ENCODE measurements around the gene MAMDC2.

The MAMDC2 gene

GRCh38 chr9:70064496-70064895 is 20.8 kb downstream of the MAMDC2 start:
- DNase-seq (ENCODE audit: low read depth): no peak

DNA sequence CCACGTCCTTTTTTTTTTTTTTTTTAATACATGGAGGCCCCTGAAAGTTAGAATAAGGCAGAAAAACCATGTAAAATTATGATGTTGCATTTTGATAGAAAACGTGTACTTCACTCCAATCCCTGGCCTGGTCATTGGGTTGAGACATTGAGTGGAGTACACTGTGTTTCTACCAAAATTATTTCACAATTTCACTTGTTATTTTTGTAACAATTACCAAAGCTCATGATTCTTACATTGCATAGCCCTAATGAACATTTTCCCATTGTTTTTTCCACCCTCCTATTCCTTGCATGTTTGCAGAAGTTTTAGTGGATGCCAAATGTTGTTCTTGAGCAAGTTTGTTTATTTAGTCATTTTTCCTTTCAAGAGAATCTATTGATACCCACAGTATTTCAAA is 21.9 kb downstream of the MAMDC2 start:
- DNase-seq (ENCODE audit: low read depth): no peak

DNA sequence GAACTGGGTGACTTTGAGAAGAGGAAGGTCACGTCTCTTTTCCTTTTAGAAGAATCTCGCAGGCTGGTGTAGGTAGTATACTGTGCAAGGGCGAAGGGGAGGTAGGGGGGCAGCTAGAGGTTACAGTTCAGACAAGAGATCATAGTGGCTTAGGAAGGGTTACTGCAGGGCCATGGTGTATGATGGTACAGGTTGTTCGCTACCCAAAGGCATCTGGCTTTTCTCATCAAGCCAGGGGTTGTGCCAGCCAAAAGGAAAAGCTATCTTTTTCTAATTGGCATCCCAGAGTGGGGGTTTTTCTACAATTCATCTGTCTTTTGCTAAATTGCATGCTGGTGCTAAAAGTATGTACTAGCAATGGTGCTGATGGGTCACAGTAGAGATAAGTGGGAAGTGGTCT is 22.8 kb downstream of the MAMDC2 start:
- DNase-seq (ENCODE audit: low read depth): no peak

DNA sequence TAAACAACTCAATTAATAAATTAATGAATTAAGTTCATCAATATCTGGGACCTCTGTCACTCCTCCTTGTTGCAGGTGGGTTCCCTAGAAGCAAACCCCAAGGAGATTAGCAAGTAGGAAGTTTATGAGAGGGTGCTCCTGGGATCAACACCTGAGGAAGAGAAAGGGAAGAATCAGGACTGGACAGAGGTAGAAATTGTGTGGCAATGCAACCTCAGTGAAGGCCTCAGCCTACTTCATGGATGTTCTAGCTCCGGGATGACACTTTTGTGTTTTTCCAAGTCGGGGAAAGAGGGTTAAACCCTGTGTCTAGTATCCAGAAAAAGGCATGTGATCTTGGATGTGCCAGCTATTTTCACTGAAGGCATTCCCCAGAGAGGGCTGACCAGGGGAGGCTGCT is 23.2 kb downstream of the MAMDC2 start:
- no peak for DNase-seq (ENCODE audit: low read depth)

DNA sequence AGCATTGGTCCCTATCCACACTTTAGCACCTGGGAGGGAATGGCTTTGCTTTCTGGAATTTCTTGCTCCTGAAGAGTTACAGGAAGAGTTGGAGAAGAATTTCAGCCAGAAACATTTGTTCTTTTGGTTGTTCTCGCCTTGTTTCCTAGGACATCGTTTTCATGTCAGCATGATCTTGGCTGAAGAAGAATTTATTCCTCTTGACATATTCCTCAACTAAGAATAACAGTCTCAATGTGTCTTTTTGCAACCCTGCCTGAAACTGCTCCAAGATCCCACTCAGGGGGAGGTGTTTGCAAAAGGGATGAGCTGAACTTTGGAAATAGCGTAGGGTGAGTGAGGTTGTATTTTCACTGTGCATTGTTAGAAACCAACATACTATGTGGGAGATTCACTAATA is 26.1 kb downstream of the MAMDC2 start:
- no peak for DNase-seq (ENCODE audit: low read depth)

- no peak for DNase-seq (ENCODE audit: low read depth)
Observed at GRCh38 chr9:70073193-70073592, 29.5 kb downstream of the MAMDC2 start.

DNA sequence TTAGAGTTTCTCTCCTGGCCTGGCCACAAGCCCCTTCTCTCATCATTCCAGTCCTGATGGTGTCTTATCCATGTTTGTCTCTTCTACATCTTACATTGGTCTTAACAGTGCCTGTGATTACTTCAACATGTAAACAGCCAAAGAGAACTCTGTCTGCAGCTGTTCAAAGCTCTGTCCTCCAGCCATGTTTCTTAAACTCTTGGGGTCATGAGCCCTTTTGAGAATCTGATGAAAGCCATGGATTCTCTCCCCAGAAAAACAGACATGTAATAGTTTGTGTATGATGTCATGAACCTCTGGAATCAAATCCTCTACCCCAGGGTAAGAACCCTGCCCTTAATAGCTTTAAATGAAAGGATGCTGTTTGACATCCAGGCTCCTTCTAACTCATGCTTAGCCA is 30.1 kb downstream of the MAMDC2 start:
- DNase-seq (ENCODE audit: low read depth): no peak

DNA sequence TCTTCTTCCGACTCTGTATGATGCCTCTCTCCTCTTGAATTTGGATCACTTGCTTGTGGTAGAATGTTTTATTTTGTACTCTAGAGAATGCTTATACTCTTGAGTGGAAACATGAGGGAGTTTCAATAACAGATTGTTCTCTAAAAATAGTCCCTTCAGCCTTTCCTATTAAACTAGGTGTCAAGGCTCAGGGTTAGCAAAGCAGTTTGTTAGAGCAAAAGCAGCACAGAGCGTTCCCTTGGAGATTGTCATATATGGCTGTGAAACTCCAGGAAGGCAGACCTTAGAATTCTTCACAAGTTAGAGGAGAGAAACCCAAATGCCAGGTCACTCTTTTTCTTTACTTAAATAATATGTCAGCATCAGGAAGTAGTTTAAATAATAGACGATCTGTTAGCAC is 33.0 kb downstream of the MAMDC2 start:
- no peak for DNase-seq (ENCODE audit: low read depth)

DNA sequence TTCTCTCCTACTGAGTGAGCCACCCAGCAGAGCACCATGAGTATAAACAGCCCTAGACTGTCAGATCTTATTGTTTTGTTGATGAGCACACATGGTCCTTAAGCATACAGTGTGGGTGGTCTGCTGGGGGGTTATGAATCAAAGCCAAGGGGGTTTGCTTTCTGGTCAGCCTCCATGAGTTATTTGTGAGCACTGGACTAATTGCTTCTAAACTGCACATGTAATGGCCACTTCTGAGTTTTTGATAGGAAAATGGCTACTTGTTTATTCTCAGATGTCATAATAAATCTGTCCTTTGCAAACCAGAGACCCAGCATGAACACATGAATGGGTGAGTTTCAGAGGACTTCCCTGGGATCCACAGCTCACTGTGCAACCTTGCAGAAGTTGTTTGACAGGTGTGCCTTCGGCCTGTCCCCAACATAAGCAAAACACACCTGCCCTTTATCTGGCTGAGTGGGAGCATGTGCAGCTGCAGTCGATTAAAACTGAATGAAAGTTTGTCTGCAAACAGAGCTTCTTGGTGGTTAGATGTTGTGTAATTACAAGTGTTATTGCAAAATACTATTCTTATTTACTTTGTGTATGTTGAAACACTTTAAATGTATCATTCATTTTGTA is 35.9 kb downstream of the MAMDC2 start:
- no peak for DNase-seq (ENCODE audit: low read depth)

- no peak for DNase-seq (ENCODE audit: low read depth)
Observed at GRCh38 chr9:70080481-70081119, 37.0 kb downstream of the MAMDC2 start.

GRCh38 chr9:70081120-70081495 is 37.5 kb downstream of the MAMDC2 start:
- no peak for DNase-seq (ENCODE audit: low read depth)

- no peak for DNase-seq (ENCODE audit: low read depth)
Observed at GRCh38 chr9:70083429-70083828, 39.8 kb downstream of the MAMDC2 start.

DNA sequence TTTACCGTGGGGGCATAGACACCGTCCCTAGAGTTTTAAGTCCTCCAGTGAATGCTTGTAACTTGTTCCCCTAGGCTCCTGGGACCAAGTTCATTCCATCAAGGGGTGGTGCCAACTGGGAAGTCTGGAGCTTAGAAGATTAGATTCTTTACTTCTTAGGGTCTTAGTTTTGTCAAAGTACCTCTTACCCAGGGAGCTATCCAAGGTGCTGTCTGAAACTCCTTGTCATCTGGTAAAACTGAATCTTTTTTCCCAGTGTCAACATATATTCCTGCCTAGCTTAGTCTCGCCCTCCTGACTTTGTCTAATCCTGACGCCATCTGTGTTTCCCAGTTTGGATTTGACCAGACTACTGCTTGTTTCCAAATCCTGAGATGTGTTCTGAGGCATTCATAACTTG is 41.6 kb downstream of the MAMDC2 start:
- DNase-seq (ENCODE audit: low read depth): no peak

- DNase-seq (ENCODE audit: low read depth): no peak
Observed at GRCh38 chr9:70091103-70091502, 47.5 kb downstream of the MAMDC2 start.

GRCh38 chr9:70091572-70091971 is 47.9 kb downstream of the MAMDC2 start:
- no peak for DNase-seq (ENCODE audit: low read depth)

DNA sequence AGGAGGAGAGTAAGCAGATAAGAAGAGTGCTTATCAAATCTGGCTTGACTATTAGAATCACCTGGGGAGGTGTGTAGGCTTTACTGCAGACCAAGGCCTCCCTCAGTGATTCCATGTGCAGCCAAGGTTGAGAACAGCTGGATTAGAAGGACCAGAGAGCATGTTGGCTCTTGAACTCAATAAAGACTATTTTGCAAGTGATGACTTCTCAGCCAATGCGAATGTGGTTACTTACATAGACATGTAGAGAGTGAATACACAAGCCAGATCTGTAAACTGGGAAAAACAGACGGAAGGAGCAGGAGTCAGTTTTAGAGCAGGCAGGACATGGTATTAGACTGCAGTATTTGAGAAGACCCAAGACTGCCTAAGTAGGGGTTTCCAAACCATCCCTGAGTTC is 48.5 kb downstream of the MAMDC2 start:
- no peak for DNase-seq (ENCODE audit: low read depth)

DNA sequence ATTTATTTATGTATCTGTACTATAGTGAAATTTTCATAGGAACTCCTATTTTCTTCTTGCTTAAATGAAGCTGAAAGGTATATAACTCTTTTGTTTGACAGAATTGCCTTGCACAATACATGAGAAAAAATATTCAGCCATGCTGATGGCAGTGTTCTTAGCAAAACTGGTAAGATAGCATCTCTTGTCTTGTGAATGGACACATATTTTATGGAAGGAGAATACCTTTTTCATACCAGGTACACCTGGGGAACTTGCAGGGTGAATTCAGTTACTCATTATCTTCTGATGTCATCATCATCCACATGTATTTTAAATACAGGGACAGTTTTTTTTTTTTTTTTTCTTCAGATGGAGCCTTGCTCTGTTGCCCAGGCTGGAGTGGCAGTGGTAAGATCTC is 49.4 kb downstream of the MAMDC2 start:
- DNase-seq (ENCODE audit: low read depth): no peak

- DNase-seq (ENCODE audit: low read depth): no peak
Observed at GRCh38 chr9:70093944-70094343, 50.3 kb downstream of the MAMDC2 start.

GRCh38 chr9:70094747-70095146 is 51.1 kb downstream of the MAMDC2 start:
- DNase-seq (ENCODE audit: low read depth): no peak

GRCh38 chr9:70097187-70097586 is 53.5 kb downstream of the MAMDC2 start:
- DNase-seq (ENCODE audit: low read depth): no peak

DNA sequence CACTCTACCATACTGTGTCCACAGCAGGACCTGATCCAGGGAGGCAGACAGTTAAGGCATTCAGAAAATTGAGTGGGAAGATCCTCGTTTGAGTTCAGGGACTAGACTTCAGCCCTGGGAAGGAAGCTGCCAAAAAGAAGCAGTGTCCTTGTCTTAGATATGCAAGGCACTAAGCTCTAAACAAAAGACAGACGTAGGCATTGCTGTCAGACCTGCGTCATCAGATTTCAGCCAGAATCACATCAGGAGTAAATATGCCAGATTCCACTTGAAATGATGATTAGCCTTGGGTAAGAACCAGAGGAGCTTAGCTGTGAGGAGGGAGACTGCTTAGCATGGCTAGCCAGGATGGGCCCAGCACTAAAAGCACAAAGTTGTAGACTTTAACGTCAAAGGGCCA is 56.7 kb downstream of the MAMDC2 start:
- no peak for DNase-seq (ENCODE audit: low read depth)

GRCh38 chr9:70101265-70101664 is 57.6 kb downstream of the MAMDC2 start:
- DNase-seq (ENCODE audit: low read depth): no peak

DNA sequence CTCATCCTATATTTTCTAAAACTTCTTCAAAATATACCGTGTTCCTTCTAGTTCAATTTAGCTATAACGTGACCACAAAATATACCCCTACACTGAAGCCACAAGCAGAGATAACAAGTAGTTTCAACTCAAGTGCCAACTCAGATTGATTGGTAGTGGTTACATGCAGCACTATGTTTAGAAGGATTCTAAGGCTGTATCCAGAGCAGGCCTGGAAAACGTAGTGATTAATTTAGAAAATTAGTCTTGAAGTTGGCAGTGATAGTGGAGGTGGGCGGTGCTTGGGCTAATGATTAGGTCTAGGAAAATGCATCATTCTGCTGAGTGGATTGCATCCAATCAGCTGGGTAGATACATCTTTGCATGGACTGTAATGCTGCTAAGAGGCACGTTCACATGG is 61.5 kb downstream of the MAMDC2 start:
- DNase-seq (ENCODE audit: low read depth): no peak

DNA sequence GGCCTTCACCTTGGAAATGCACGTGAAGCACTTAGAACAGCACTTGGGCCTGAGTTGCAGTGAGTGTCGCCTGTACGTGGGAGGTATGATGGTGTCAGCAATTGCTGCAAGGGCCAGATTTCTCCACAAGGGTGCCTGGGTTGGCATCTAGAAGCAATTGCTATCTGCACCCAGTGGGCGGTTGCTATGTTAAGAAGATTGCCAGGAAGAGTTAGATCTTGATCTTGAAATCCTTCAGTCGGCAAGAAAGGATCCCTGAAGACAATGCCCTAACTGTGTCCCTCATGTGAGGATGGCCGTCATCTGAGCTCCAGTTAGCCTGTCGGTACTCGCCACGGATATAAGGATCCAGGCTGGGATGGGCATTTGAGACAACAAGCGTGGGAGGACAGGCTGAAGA is 62.9 kb downstream of the MAMDC2 start:
- DNase-seq (ENCODE audit: low read depth): no peak
